Heart left ventricle (tissue), 13 donors: ENCODE results near the gene CDC42SE2.

Experiments
- CTCF ChIP-seq, 12 donors: fragments of 200-600 bp; sonication (generic) in 4 of 12; IDR thresholded peaks; one replicate each; pipeline versions ENCODE4 v1.5.0 to v1.8.0; 2018 to 2022; ENCODE audit warnings: antibody characterized with exemption in 12 of 12, mild to moderate bottlenecking in 5 of 12
- POLR2A ChIP-seq, 2 donors: fragments of 450-650 bp; IDR thresholded peaks; one replicate each; pipeline ENCODE4 v1.6.1; 2017; ENCODE audit warnings: antibody characterized with exemption in 2 of 2, mild to moderate bottlenecking in 2 of 2, moderate library complexity in 2 of 2
- donor health status: ischemic (EF 13 %, LVEDD 7.1; RV severe dilation, severe dysfunction).
- donor health status: DM: no; HTN: yes; CAD: no.
- donor health status: DM: no; HTN: no; CAD: no.
- donor health status: ischemic (EF 25% LVEDD 6.9; RV normal size, moderate dysfunction).
- donor health status: ischemic (EF 25% LVEDD 5.7; RV mildly dilated, moderate dysfunction).
- donor health status: ischemic (EF 35%, LVEDD 5.7; RV mildly dilated, moderate dysfunction).
- donor health status: nonischemic (EF 11% LVEDD 7.7; RV severe dilation, severe dysfunction).
- donor health status: DM: yes; HTN: yes; CAD: no.
- donor health status: PGD.
- donor health status: ischemic (EF 29% LVEDD 5.4; RV normal size, mild dysfunction).
- donor health status: nonischemic (EF 23%, LVEDD 6.1; RV moderate dilation, normal function).

GRCh38 chr5:131226899-131227298 lies 37.0 kb upstream of the CDC42SE2 start:
- TF ChIP-seq CTCF (IDR thresholded peaks at IDR 0.05), result no peak
- no peak for TF ChIP-seq POLR2A (IDR thresholded peaks at IDR 0.05)
